ENCODE results near the gene SPATA13.

SPATA13 gene

DNA sequence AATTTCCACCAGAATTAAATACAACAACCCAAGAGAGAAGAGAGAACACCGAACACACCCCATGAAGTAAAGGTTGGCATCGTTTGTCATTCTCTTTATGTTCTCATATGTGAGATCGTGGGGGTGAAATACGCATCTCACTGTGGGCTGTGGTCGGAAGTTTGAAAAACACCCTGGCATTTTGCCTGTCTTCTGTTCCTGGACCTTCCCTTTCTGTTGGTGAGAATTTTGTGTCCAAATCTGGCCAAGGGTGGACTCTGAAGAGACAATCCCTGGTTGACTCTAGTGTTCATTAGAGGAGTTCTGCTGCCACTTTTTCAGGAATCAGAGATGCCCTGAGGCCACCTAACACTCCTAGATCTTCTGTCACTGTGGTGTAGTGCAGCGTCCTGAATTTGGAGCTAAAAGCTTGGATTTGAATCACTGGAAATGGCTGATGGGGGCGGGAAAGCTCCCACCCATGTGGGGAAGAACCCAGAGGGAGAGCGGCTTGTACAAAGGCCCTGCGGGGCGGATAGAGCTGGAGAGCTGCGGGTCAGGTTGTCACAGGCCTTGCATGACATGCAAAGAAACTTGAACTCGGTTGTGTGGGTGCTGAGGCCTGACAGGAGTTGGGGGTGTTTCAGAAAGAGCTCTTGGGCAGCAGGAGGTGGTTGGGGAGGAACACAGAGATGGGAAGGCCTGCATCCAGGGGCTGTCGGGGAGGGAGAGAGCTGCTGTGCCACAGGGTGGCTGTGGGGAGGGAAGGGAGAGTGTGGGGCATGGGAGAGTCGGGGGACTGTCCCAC lies 11.1 kb upstream of the SPATA13 start:
- Histone ChIP-seq H3K27ac (ENCODE audit: low read depth, low read length) (peak overlapping the region; percentile 62), H3K4me3 (ENCODE audit: low read depth, low read length) (no peak overlapping the region), H3K14ac (ENCODE audit: low read length) (peak overlapping the region; percentile 32)

DNA sequence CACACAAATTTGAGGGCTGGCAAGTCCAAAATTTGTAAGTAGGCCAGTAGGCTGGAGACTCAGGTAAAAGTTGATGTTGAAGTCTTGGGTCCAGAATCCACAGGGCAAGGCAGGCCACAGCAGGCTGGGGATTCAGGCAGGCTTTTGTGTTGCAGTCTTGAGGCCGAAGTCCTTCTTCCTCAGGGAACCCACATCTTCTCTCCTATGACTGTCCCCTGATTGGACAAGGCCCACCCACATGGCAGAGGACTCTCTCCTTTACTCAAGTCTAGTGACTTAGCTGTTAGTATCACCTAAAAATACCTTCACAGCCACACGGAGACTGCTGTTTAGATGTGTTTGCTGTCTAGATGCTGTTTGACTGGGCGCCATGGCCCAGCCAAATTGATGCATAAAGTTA lies 9.9 kb upstream of the SPATA13 start:
- Histone ChIP-seq H3K79me1 (ENCODE audit: low read length) (peaks cover 18% of the 10 kb centered on the region), H2AFZ (ENCODE audit: insufficient read depth, low read length, poor library complexity) (no peak overlapping the region), H3K14ac (ENCODE audit: low read length) (no peak overlapping the region), H2BK5ac (ENCODE audit: low read depth, low read length, poor library complexity) (no peak overlapping the region), H3K79me2 (ENCODE audit: control insufficient read depth, insufficient read depth, low read length, poor library complexity) (peaks cover 1% of the 10 kb centered on the region), H3K4me1 (ENCODE audit: control insufficient read depth in 1 of 2, insufficient read depth in 2 of 2, low read length in 2 of 2) (peaks cover 13 to 21% of the 10 kb centered on the region in 2 experiments), H3K23ac (ENCODE audit: low read length) (no peak overlapping the region), H2BK120ac (ENCODE audit: insufficient read depth, low read length, poor library complexity) (no peak overlapping the region), H3K18ac (ENCODE audit: low read length) (no peak overlapping the region), H3K4me3 (ENCODE audit: low read depth, low read length) (no peak overlapping the region), H4K91ac (ENCODE audit: low read depth, low read length) (no peak overlapping the region), H3K27ac (ENCODE audit: low read depth, low read length) (no peak overlapping the region), H4K12ac (ENCODE audit: low read depth, low read length) (no peak overlapping the region), H3K36me3 (ENCODE audit: control insufficient read depth in 1 of 2, insufficient read depth in 2 of 2, low read length in 2 of 2) (no peaks in the 10 kb centered on the region), H3K4ac (ENCODE audit: low read depth, low read length) (no peak overlapping the region), H2AK5ac (ENCODE audit: low read length) (no peak overlapping the region), H3K27me3 (ENCODE audit: insufficient read depth, low read length) (no peaks in the 10 kb centered on the region), H3K9me3 (ENCODE audit: insufficient read depth, low read depth, low read length) (no peaks in the 10 kb centered on the region), H3K4me2 (ENCODE audit: low read length) (no peak overlapping the region), H4K8ac (ENCODE audit: low read depth, low read length) (no peak overlapping the region), H2BK12ac (ENCODE audit: low read length) (no peak overlapping the region), H3K9ac (ENCODE audit: low read length) (no peak overlapping the region)
- no CpG with 5 or more reads among the region's 3 CpGs for WGBS (ENCODE audit: extremely low coverage, insufficient coverage, insufficient read length)
- no peak for DNase-seq

More for the DNA sequence above, 11.1 kb upstream of the SPATA13 start:
- H3K27me3 ChIP-seq (ENCODE audit: insufficient read depth, low read length): no peaks in the 10 kb centered on the region
- no peak overlapping the region for H3K9ac ChIP-seq (ENCODE audit: low read length)
- peak overlapping the region; percentile 82 for H2BK5ac ChIP-seq (ENCODE audit: low read depth, low read length, poor library complexity)
- peak overlapping the region; percentile 2 for H4K12ac ChIP-seq (ENCODE audit: low read depth, low read length)
- peak overlapping the region; percentile 69 for H2AK5ac ChIP-seq (ENCODE audit: low read length)
- H3K79me2 ChIP-seq (ENCODE audit: control insufficient read depth, insufficient read depth, low read length, poor library complexity): peaks cover 1% of the 10 kb centered on the region
- H4K8ac ChIP-seq (ENCODE audit: low read depth, low read length): peak overlapping the region; percentile 62
- H2AFZ ChIP-seq (ENCODE audit: insufficient read depth, low read length, poor library complexity): peak overlapping the region; percentile 26
- H3K4me1 ChIP-seq (ENCODE audit: control insufficient read depth in 1 of 2, insufficient read depth in 2 of 2, low read length in 2 of 2): peaks cover 18 to 28% of the 10 kb centered on the region in 2 experiments
- H3K4me2 ChIP-seq (ENCODE audit: low read length): peak overlapping the region; percentile 11
- H3K79me1 ChIP-seq (ENCODE audit: low read length): peaks cover 22% of the 10 kb centered on the region
- peak overlapping the region; percentile 32 for H3K18ac ChIP-seq (ENCODE audit: low read length)
- H4K91ac ChIP-seq (ENCODE audit: low read depth, low read length): peak overlapping the region; percentile 77
- H2BK120ac ChIP-seq (ENCODE audit: insufficient read depth, low read length, poor library complexity): peak overlapping the region; percentile 70
- peak overlapping the region; percentile 78 for H2BK12ac ChIP-seq (ENCODE audit: low read length)
- H3K36me3 ChIP-seq (ENCODE audit: control insufficient read depth in 1 of 2, insufficient read depth in 2 of 2, low read length in 2 of 2): no peaks in the 10 kb centered on the region
- WGBS (ENCODE audit: extremely low coverage, insufficient coverage, insufficient read length): no CpG with 5 or more reads among the region's 14 CpGs
- no peak overlapping the region for H3K23ac ChIP-seq (ENCODE audit: low read length)
- DNase-seq: peak; percentile 62 to 79
- no peaks in the 10 kb centered on the region for H3K9me3 ChIP-seq (ENCODE audit: insufficient read depth, low read depth, low read length)
- H3K4ac ChIP-seq (ENCODE audit: low read depth, low read length): peak overlapping the region; percentile 25

DNA sequence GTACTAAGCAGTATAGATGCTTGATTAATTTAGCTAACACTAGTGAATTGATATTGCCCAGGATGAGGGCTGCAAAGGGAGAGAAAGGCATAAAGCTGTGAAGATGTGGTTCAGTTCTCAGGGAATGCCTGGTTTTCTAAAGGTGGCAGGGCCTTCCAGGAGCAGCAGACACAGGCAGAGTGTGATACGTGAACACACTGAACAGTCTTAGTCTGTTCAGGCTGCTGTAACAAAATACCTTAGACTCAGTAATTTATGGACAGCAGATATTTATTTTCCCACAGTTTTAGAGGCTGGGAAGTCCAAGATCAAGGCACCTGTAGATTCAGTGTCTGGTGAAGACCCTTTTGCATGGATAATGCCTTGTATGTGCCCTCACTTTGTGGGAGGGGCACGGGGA lies 8.7 kb upstream of the SPATA13 start:
- H4K91ac ChIP-seq (ENCODE audit: low read depth, low read length): no peak overlapping the region
- H2BK120ac ChIP-seq (ENCODE audit: insufficient read depth, low read length, poor library complexity): no peak overlapping the region
- H3K36me3 ChIP-seq (ENCODE audit: control insufficient read depth in 1 of 2, insufficient read depth in 2 of 2, low read length in 2 of 2): no peaks in the 10 kb centered on the region
- H3K9me3 ChIP-seq (ENCODE audit: insufficient read depth, low read depth, low read length): no peaks in the 10 kb centered on the region
- H3K4me2 ChIP-seq (ENCODE audit: low read length): no peak overlapping the region
- no peak overlapping the region for H4K8ac ChIP-seq (ENCODE audit: low read depth, low read length)
- peaks cover 7 to 16% of the 10 kb centered on the region in 2 experiments for H3K4me1 ChIP-seq (ENCODE audit: control insufficient read depth in 1 of 2, insufficient read depth in 2 of 2, low read length in 2 of 2)
- no peak overlapping the region for H2BK12ac ChIP-seq (ENCODE audit: low read length)
- H3K9ac ChIP-seq (ENCODE audit: low read length): no peak overlapping the region
- no peak overlapping the region for H2AFZ ChIP-seq (ENCODE audit: insufficient read depth, low read length, poor library complexity)
- H4K12ac ChIP-seq (ENCODE audit: low read depth, low read length): no peak overlapping the region
- H3K4ac ChIP-seq (ENCODE audit: low read depth, low read length): no peak overlapping the region
- peaks cover 16% of the 10 kb centered on the region for H3K79me1 ChIP-seq (ENCODE audit: low read length)
- H3K79me2 ChIP-seq (ENCODE audit: control insufficient read depth, insufficient read depth, low read length, poor library complexity): peaks cover 1% of the 10 kb centered on the region
- H3K27me3 ChIP-seq (ENCODE audit: insufficient read depth, low read length): no peaks in the 10 kb centered on the region
- H3K23ac ChIP-seq (ENCODE audit: low read length): no peak overlapping the region
- DNase-seq: no peak
- no CpG with 5 or more reads among the region's 2 CpGs for WGBS (ENCODE audit: extremely low coverage, insufficient coverage, insufficient read length)
- H3K4me3 ChIP-seq (ENCODE audit: low read depth, low read length): no peak overlapping the region
- no peak overlapping the region for H3K18ac ChIP-seq (ENCODE audit: low read length)
- no peak overlapping the region for H3K14ac ChIP-seq (ENCODE audit: low read length)
- no peak overlapping the region for H2AK5ac ChIP-seq (ENCODE audit: low read length)
- H3K27ac ChIP-seq (ENCODE audit: low read depth, low read length): no peak overlapping the region
- no peak overlapping the region for H2BK5ac ChIP-seq (ENCODE audit: low read depth, low read length, poor library complexity)

DNA sequence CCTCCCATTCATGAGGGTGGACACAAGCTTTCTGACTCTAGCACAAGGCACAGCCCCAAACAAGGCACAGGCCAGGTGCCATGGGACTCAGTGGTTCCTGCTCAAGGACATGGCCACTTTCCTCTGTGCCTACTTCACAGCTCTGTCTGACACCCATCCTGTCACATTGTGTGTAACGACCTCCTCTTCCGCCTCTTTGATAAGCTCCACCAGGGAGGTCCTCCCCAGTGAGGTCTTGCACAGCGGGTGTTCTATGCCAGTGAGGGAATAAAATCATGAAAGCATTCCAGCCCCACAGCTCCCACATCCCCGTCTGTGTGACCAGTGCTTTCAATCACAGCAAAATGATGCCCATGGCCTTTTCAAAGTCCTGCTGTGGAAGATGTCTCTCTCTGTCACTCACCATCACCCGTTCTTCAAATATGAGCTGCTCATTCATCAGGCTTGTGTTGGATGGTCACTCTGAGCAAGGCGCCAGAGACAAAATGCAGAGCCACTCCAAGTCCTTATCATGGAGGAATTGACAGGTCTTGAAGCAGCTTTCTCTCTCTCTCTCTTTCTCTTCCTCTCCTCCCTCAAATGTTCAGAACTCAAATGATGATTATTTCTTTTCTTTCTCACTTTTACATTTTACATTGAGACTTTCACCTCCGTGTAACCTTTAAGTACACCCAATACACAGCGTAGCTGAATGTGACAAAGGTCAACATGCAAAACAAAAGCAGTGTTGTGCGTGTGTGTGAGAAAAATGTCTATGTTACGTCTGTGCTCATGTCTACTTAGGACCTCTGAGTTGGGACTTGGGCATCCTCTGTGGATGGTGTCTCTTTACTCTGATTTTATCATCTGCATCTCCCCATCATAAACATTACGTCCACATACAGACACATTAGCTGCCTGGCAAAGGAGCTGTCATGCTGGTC lies 8.0 kb upstream of the SPATA13 start:
- Histone ChIP-seq H3K9me3 (ENCODE audit: insufficient read depth, low read depth, low read length) (no peaks in the 10 kb centered on the region), H3K79me1 (ENCODE audit: low read length) (peaks cover 16% of the 10 kb centered on the region), H3K18ac (ENCODE audit: low read length) (no peak overlapping the region), H2AK5ac (ENCODE audit: low read length) (no peak overlapping the region), H3K27me3 (ENCODE audit: insufficient read depth, low read length) (no peaks in the 10 kb centered on the region), H2BK120ac (ENCODE audit: insufficient read depth, low read length, poor library complexity) (no peak overlapping the region), H3K4ac (ENCODE audit: low read depth, low read length) (no peak overlapping the region), H3K27ac (ENCODE audit: low read depth, low read length) (no peak overlapping the region), H3K4me3 (ENCODE audit: low read depth, low read length) (no peak overlapping the region), H4K8ac (ENCODE audit: low read depth, low read length) (no peak overlapping the region), H2BK5ac (ENCODE audit: low read depth, low read length, poor library complexity) (no peak overlapping the region), H4K91ac (ENCODE audit: low read depth, low read length) (no peak overlapping the region), H3K36me3 (ENCODE audit: control insufficient read depth in 1 of 2, insufficient read depth in 2 of 2, low read length in 2 of 2) (no peaks in the 10 kb centered on the region), H3K23ac (ENCODE audit: low read length) (no peak overlapping the region), H3K9ac (ENCODE audit: low read length) (no peak overlapping the region), H2AFZ (ENCODE audit: insufficient read depth, low read length, poor library complexity) (no peak overlapping the region), H3K4me1 (ENCODE audit: control insufficient read depth in 1 of 2, insufficient read depth in 2 of 2, low read length in 2 of 2) (peaks cover 7 to 16% of the 10 kb centered on the region in 2 experiments), H3K79me2 (ENCODE audit: control insufficient read depth, insufficient read depth, low read length, poor library complexity) (peaks cover 1% of the 10 kb centered on the region), H4K12ac (ENCODE audit: low read depth, low read length) (no peak overlapping the region), H3K14ac (ENCODE audit: low read length) (no peak overlapping the region), H2BK12ac (ENCODE audit: low read length) (no peak overlapping the region), H3K4me2 (ENCODE audit: low read length) (no peak overlapping the region)
- DNase-seq: no peak
- no CpG with 5 or more reads among the region's 11 CpGs for WGBS (ENCODE audit: extremely low coverage, insufficient coverage, insufficient read length)

All from trophoblast cell (in vitro differentiated cells and primary cell).